ENCODE measurements around the gene COL3A1.

Gene COL3A1

DNA sequence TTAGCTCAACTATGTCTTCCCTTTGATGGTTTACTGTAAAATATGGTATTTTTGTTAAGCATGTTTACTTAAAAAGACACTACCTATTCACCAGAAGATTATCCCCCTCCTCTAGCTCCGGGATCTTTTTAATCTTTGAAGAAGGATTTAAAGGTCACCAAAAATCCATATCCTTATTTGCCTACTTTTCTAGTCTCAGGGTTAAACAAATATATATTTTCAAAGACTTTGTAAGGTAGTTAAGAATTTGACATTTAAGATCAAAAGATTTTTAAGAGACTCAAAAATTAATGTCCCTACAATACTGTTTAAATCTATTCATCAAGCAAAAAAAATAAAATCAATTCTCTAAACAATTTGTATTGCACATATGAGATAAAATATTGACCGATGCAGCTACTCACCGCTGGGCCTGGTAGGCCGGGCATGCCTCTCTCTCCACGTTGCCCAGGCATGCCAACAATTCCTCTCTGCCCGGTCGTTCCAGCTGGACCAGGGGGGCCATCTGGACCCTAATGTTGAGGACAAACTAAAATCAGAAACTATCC lies 76.1 kb downstream of the COL3A1 start:
- peak overlapping the region in 3 of 21 experiments; percentile 2 to 38 (median 25) for H3K27ac ChIP-seq
- no peak overlapping the region for H3K4me3 ChIP-seq

GRCh38 chr2:189056200-189057106 lies 82.3 kb downstream of the COL3A1 start:
- Histone ChIP-seq H3K27ac (peak overlapping the region in 1 of 21 experiments; percentile 1), H3K4me3 (no peak overlapping the region)

- H3K4me3 ChIP-seq: no peak overlapping the region
- peak overlapping the region in 2 of 21 experiments; percentile 1 to 2 for H3K27ac ChIP-seq
These were observed 83.1 kb downstream of the COL3A1 start for GRCh38 chr2:189057316-189057715.

- H3K4me3 ChIP-seq: no peak overlapping the region
These were observed 86.0 kb downstream of the COL3A1 start for GRCh38 chr2:189060096-189060642.

More at GRCh38 chr2:189060096-189060642, 86.0 kb downstream of the COL3A1 start:
- peak overlapping the region in 2 of 21 experiments; percentile 6 to 18 for H3K27ac ChIP-seq

Measured in skin epidermis (tissue), 12 donors.